HEK293 (cell line): ENCODE results near the gene WDR47.

Source experiments
- REPIN1 ChIP-seq: fragments of 450-650 bp; formaldehyde crosslinking; IDR thresholded peaks from 2 replicates; pipeline ENCODE4 v1.5.1; 2017; ENCODE audit warnings: missing biosample characterization, missing genetic modification characterization, low read depth
- SP3 ChIP-seq: fragments of 450-650 bp; formaldehyde crosslinking; IDR thresholded peaks from 2 replicates; pipeline ENCODE4 v1.5.1; 2016; ENCODE audit warnings: missing biosample characterization, missing genetic modification characterization
- TCF7L2 ChIP-seq: IDR thresholded peaks from 2 replicates; pipeline ENCODE4 v1.6.1; 2011; ENCODE audit warnings: low read depth, mild to moderate bottlenecking, inconsistent platforms, low read length, moderate library complexity, borderline replicate concordance
- TRIM28 ChIP-seq: IDR thresholded peaks from 2 replicates; pipeline ENCODE4 v1.6.1; 2011; ENCODE audit warnings: low read length, control low read depth, borderline replicate concordance
- WT1 ChIP-seq: fragments of 450-650 bp; formaldehyde crosslinking; IDR thresholded peaks from 2 replicates; pipeline ENCODE4 v1.5.1; 2016; ENCODE audit warnings: missing biosample characterization, missing genetic modification characterization
- ZBTB17 ChIP-seq: fragments of 450-650 bp; formaldehyde crosslinking; IDR thresholded peaks from 2 replicates; pipeline ENCODE4 v1.5.1; 2016; ENCODE audit warnings: missing biosample characterization, missing genetic modification characterization
- ZNF133 ChIP-seq: fragments of 450-650 bp; formaldehyde crosslinking; IDR thresholded peaks from 2 replicates; pipeline ENCODE4 v1.5.1; 2016; ENCODE audit warnings: missing biosample characterization, missing genetic modification characterization
- ZNF146 ChIP-seq: fragments of 450-650 bp; formaldehyde crosslinking; IDR thresholded peaks from 2 replicates; pipeline ENCODE4 v1.5.1; 2016; ENCODE audit warnings: missing biosample characterization, missing genetic modification characterization
- ZNF174 ChIP-seq: fragments of 450-650 bp; formaldehyde crosslinking; IDR thresholded peaks from 2 replicates; pipeline ENCODE4 v1.5.0; 2017; ENCODE audit warnings: missing biosample characterization, mild to moderate bottlenecking, missing genetic modification characterization
- ZNF202 ChIP-seq: fragments of 450-650 bp; formaldehyde crosslinking; IDR thresholded peaks from 2 replicates; pipeline ENCODE4 v1.5.1; 2016; ENCODE audit warnings: missing biosample characterization, missing genetic modification characterization, borderline replicate concordance
- ZNF211 ChIP-seq: fragments of 450-650 bp; formaldehyde crosslinking; IDR thresholded peaks from 2 replicates; pipeline ENCODE4 v1.5.1; 2016; ENCODE audit warnings: low read depth, missing biosample characterization, missing genetic modification characterization
- ZNF239 ChIP-seq: fragments of 450-650 bp; formaldehyde crosslinking; IDR thresholded peaks from 2 replicates; pipeline ENCODE4 v1.5.1; 2016; ENCODE audit warnings: missing biosample characterization, missing genetic modification characterization
- ZNF394 ChIP-seq: fragments of 450-650 bp; formaldehyde crosslinking; IDR thresholded peaks from 2 replicates; pipeline ENCODE4 v1.5.1; 2016; ENCODE audit warnings: missing biosample characterization, missing genetic modification characterization, mild to moderate bottlenecking, moderate library complexity, borderline replicate concordance
- ZNF560 ChIP-seq: fragments of 450-650 bp; formaldehyde crosslinking; IDR thresholded peaks from 2 replicates; pipeline ENCODE4 v1.5.1; 2017; ENCODE audit warnings: missing biosample characterization, missing genetic modification characterization, borderline replicate concordance
- ZNF610 ChIP-seq: fragments of 450-650 bp; formaldehyde crosslinking; IDR thresholded peaks from 2 replicates; pipeline ENCODE4 v1.5.1; 2016; ENCODE audit warnings: missing biosample characterization, missing genetic modification characterization, borderline replicate concordance
- ZNF654 ChIP-seq: fragments of 450-650 bp; formaldehyde crosslinking; IDR thresholded peaks from 2 replicates; pipeline ENCODE4 v1.5.1; 2016; ENCODE audit warnings: low read depth, missing biosample characterization, missing genetic modification characterization
- ZNF785 ChIP-seq: fragments of 450-650 bp; formaldehyde crosslinking; IDR thresholded peaks from 2 replicates; pipeline ENCODE4 v1.5.1; 2016; ENCODE audit warnings: missing biosample characterization, missing genetic modification characterization
- ZNF792 ChIP-seq: fragments of 450-650 bp; formaldehyde crosslinking; IDR thresholded peaks from 2 replicates; pipeline ENCODE4 v1.5.1; 2016; ENCODE audit warnings: missing biosample characterization, missing genetic modification characterization
- ZNF837 ChIP-seq: fragments of 450-650 bp; formaldehyde crosslinking; IDR thresholded peaks from 2 replicates; pipeline ENCODE4 v1.5.1; 2016; ENCODE audit warnings: missing biosample characterization, missing genetic modification characterization
- TF ChIP-seq, protein P1 (sequence below): fragments of 450-650 bp; formaldehyde crosslinking; IDR thresholded peaks from 2 replicates; pipeline ENCODE4 v1.5.1; 2017; ENCODE audit warnings: missing biosample characterization, missing genetic modification characterization
- TF ChIP-seq, protein P2 (sequence below): IDR thresholded peaks from 2 replicates; pipeline ENCODE4 v1.6.1; 2011; ENCODE audit warnings: mild to moderate bottlenecking, low read depth, low read length, borderline replicate concordance
- TF ChIP-seq, protein P3 (sequence below): fragments of 450-650 bp; formaldehyde crosslinking; IDR thresholded peaks from 2 replicates; pipeline ENCODE4 v1.5.1; 2016; ENCODE audit warnings: missing biosample characterization, missing genetic modification characterization
- TF ChIP-seq, protein P4 (sequence below): fragments of 450-650 bp; formaldehyde crosslinking; IDR thresholded peaks from 2 replicates; pipeline ENCODE4 v1.5.1; 2016; ENCODE audit warnings: missing biosample characterization, missing genetic modification characterization
- TF ChIP-seq, protein P5 (sequence below): fragments of 450-650 bp; formaldehyde crosslinking; IDR thresholded peaks from 2 replicates; pipeline ENCODE4 v1.5.1; 2016; ENCODE audit warnings: missing biosample characterization, missing genetic modification characterization
- TF ChIP-seq, protein P6 (sequence below): fragments of 450-650 bp; formaldehyde crosslinking; conservative IDR thresholded peaks from 2 replicates; pipeline ENCODE4 v1.5.1; 2016; ENCODE audit warnings: low read depth, missing biosample characterization, missing genetic modification characterization

WDR47 gene

DNA sequence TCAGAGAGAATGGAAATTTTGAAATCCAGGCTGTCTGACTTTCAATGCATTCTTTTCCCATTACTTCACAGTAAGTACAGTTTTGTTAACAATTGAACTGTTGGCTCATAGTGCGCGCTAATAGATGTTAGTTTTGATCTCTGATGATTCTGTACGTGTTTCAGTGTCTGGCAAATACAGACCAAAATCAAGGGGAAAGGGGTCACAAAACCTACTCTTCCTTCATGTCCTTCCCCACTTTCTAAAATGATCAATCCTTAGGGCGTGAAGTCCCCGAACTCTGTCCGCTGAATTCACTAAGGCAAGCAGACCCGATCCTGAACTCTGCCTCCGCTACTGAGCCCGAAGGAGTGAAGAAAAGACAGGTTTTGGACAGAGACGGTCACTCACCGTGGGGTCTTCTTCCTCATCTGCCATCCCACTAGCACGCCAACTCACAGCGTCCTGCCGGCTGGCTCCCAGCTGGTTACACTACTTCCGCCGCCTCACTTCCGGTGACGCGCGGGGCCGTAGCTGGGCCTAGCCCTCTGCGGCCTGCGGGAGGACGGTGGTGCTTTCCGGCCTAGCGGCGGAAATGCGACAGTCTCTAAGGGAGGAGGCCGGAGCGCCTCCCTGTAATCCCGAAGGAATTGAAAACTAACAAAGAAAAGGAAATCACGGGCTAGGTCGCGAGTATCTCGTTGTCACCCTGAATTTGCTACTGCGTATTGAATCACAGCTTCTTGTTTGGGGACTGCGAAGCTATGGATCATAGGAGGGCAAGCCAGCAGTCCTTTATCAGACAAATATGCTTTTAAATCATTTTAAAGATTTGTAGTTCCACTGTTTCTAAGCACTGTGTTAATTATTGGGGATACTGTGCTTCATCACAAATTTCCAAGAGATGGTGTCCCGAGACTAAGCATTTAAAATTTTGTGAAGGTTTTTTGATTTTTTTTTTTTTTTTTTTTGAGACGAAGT is 33.9 kb upstream of the WDR47 start, which contains the start of gene TAF13 (continued):
- TF ChIP-seq, protein P1, sequence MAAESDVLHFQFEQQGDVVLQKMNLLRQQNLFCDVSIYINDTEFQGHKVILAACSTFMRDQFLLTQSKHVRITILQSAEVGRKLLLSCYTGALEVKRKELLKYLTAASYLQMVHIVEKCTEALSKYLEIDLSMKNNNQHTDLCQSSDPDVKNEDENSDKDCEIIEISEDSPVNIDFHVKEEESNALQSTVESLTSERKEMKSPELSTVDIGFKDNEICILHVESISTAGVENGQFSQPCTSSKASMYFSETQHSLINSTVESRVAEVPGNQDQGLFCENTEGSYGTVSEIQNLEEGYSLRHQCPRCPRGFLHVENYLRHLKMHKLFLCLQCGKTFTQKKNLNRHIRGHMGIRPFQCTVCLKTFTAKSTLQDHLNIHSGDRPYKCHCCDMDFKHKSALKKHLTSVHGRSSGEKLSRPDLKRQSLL (tag by site-specific recombination): no peak
- TF ChIP-seq TRIM28 (peak; percentile 75), ZNF837 (no peak), ZNF174 (tag by site-specific recombination) (no peak), ZNF239 (no peak), ZNF654 (no peak), ZNF133 (no peak), ZNF610 (peak; percentile 62; the same call in 1 of the 2 replicates), ZNF394 (tag by site-specific recombination) (no peak; the same call in 1 of the 2 replicates), ZNF202 (tag by site-specific recombination) (no peak), SP3 (tag by site-specific recombination) (peak; percentile 43; the same call in 1 of the 2 replicates), ZNF560 (tag by site-specific recombination) (no peak), ZNF146 (0 out of 2 replicates have a peak, but pooled peaks have one; percentile 17), ZBTB17 (tag by site-specific recombination) (peak; percentile 81), ZNF792 (tag by site-specific recombination) (no peak), TCF7L2 (no peak), REPIN1 (tag by site-specific recombination) (no peak), WT1 (peak; percentile 64), ZNF785 (no peak), ZNF211 (tag by site-specific recombination) (no peak)
- TF ChIP-seq, protein P2, sequence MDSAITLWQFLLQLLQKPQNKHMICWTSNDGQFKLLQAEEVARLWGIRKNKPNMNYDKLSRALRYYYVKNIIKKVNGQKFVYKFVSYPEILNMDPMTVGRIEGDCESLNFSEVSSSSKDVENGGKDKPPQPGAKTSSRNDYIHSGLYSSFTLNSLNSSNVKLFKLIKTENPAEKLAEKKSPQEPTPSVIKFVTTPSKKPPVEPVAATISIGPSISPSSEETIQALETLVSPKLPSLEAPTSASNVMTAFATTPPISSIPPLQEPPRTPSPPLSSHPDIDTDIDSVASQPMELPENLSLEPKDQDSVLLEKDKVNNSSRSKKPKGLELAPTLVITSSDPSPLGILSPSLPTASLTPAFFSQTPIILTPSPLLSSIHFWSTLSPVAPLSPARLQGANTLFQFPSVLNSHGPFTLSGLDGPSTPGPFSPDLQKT: peak; percentile 61; the same call in 1 of the 2 replicates
- TF ChIP-seq, protein P3, sequence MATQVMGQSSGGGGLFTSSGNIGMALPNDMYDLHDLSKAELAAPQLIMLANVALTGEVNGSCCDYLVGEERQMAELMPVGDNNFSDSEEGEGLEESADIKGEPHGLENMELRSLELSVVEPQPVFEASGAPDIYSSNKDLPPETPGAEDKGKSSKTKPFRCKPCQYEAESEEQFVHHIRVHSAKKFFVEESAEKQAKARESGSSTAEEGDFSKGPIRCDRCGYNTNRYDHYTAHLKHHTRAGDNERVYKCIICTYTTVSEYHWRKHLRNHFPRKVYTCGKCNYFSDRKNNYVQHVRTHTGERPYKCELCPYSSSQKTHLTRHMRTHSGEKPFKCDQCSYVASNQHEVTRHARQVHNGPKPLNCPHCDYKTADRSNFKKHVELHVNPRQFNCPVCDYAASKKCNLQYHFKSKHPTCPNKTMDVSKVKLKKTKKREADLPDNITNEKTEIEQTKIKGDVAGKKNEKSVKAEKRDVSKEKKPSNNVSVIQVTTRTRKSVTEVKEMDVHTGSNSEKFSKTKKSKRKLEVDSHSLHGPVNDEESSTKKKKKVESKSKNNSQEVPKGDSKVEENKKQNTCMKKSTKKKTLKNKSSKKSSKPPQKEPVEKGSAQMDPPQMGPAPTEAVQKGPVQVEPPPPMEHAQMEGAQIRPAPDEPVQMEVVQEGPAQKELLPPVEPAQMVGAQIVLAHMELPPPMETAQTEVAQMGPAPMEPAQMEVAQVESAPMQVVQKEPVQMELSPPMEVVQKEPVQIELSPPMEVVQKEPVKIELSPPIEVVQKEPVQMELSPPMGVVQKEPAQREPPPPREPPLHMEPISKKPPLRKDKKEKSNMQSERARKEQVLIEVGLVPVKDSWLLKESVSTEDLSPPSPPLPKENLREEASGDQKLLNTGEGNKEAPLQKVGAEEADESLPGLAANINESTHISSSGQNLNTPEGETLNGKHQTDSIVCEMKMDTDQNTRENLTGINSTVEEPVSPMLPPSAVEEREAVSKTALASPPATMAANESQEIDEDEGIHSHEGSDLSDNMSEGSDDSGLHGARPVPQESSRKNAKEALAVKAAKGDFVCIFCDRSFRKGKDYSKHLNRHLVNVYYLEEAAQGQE (tag by site-specific recombination): no peak
- TF ChIP-seq, protein P4, sequence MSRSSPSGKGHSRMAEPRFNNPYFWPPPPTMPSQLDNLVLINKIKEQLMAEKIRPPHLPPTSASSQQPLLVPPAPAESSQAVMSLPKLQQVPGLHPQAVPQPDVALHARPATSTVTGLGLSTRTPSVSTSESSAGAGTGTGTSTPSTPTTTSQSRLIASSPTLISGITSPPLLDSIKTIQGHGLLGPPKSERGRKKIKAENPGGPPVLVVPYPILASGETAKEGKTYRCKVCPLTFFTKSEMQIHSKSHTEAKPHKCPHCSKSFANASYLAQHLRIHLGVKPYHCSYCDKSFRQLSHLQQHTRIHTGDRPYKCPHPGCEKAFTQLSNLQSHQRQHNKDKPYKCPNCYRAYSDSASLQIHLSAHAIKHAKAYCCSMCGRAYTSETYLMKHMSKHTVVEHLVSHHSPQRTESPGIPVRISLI (tag by site-specific recombination): peak; percentile 90
- TF ChIP-seq, protein P5, sequence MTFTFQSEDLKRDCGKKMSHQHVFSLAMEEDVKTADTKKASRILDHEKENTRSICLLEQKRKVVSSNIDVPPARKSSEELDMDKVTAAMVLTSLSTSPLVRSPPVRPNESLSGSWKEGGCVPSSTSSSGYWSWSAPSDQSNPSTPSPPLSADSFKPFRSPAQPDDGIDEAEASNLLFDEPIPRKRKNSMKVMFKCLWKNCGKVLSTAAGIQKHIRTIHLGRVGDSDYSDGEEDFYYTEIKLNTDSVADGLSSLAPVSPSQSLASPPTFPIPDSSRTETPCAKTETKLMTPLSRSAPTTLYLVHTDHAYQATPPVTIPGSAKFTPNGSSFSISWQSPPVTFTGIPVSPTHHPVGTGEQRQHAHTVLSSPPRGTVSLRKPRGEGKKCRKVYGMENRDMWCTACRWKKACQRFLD (tag by site-specific recombination): peak; percentile 84; the same call in 1 of the 2 replicates
- TF ChIP-seq, protein P6, sequence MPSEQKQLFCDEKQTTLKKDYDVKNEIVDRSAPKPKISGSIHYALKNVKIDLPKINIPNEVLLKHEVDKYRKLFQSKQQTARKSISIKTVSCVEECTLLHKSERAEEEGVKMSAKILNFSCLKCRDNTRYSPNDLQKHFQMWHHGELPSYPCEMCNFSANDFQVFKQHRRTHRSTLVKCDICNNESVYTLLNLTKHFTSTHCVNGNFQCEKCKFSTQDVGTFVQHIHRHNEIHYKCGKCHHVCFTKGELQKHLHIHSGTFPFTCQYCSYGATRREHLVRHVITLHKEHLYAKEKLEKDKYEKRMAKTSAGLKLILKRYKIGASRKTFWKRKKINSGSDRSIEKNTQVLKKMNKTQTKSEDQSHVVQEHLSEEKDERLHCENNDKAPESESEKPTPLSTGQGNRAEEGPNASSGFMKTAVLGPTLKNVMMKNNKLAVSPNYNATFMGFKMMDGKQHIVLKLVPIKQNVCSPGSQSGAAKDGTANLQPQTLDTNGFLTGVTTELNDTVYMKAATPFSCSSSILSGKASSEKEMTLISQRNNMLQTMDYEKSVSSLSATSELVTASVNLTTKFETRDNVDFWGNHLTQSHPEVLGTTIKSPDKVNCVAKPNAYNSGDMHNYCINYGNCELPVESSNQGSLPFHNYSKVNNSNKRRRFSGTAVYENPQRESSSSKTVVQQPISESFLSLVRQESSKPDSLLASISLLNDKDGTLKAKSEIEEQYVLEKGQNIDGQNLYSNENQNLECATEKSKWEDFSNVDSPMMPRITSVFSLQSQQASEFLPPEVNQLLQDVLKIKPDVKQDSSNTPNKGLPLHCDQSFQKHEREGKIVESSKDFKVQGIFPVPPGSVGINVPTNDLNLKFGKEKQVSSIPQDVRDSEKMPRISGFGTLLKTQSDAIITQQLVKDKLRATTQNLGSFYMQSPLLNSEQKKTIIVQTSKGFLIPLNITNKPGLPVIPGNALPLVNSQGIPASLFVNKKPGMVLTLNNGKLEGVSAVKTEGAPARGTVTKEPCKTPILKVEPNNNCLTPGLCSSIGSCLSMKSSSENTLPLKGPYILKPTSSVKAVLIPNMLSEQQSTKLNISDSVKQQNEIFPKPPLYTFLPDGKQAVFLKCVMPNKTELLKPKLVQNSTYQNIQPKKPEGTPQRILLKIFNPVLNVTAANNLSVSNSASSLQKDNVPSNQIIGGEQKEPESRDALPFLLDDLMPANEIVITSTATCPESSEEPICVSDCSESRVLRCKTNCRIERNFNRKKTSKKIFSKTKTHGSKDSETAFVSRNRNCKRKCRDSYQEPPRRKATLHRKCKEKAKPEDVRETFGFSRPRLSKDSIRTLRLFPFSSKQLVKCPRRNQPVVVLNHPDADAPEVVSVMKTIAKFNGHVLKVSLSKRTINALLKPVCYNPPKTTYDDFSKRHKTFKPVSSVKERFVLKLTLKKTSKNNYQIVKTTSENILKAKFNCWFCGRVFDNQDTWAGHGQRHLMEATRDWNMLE (tag by site-specific recombination): peak; percentile 99
